ENCODE results near the gene MAPKBP1. TPM values are rescaled to one million over a fixed set of nuclear protein-coding genes. Genes with fewer than 3 reads are reported as not detected.

MAPKBP1 gene
- total and polyA plus RNA-seq, 2 of the 4 experiments (the other 2 are of a cell fraction) = 12.5 to 15.3 TPM

DNA sequence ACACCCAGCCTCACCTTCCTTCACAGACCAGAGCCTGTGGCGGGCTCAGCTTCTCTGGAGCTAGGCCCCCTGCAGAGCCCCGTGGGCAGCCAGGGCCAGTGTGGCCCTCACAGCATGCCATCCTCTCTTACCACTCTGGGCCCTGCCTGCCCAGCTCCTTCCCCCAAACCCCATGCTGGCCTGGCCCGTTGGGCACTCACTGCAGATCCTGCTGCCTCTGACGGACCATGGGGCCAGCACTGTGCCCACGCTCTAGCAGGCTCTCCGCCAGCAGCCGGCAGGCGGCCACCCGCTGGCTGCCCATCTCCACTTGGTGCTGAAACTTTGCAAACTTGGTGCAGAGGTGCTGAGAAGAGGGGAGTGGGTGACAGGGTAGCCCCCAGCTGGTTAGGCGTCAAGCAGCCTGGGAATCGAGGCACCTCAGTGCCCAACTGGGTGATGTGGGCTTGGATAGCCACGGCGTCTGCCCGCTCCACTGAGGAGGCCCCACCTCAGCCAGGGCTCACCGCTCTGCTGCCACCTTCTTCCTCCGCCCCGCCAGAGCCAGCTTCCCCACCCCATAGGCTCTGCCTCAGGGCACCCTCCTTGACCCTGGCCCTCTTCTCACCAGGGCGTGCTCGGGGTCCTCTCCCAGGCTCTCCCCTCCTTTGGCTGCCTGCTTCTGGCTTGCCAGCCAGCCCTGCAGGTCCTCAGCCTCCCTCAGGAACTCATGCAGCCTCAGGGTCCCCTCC is 97.1 kb downstream of the MAPKBP1 start (continued):
- TF ChIP-seq, protein P1, sequence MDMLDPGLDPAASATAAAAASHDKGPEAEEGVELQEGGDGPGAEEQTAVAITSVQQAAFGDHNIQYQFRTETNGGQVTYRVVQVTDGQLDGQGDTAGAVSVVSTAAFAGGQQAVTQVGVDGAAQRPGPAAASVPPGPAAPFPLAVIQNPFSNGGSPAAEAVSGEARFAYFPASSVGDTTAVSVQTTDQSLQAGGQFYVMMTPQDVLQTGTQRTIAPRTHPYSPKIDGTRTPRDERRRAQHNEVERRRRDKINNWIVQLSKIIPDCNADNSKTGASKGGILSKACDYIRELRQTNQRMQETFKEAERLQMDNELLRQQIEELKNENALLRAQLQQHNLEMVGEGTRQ (IDR thresholded peaks at IDR 0.05; ENCODE audit: low read depth, low read length) = no peak

- H3K4ac ChIP-seq (ENCODE audit: low read depth, low read length) = no peak overlapping the region
- no peak overlapping the region for H3K23ac ChIP-seq (ENCODE audit: low read depth, low read length)
- H4K8ac ChIP-seq (ENCODE audit: low read depth in 2 of 2, low read length in 2 of 2) = no peak overlapping the region
- no peaks in the 10 kb centered on the region for H3K79me1 ChIP-seq (ENCODE audit: low read depth in 1 of 2, low read length in 2 of 2)
- no peaks in the 10 kb centered on the region for H3K9me3 ChIP-seq (ENCODE audit: control insufficient read depth, insufficient read depth, low read length)
- ATAC-seq (ENCODE audit: low read depth) (no peak), DNase-seq (no peak)
- ChIA-PET CTCF (no interaction called here), POLR2A (ENCODE audit: unreplicated experiment) (no interaction called here)
- no peak overlapping the region for H2BK5ac ChIP-seq (ENCODE audit: low read depth, low read length, poor library complexity, severe bottlenecking)
- no peak overlapping the region for H2BK20ac ChIP-seq (ENCODE audit: low read depth, low read length)
- H3K18ac ChIP-seq (ENCODE audit: low read depth, low read length) = no peak overlapping the region
- H2AK5ac ChIP-seq (ENCODE audit: low read depth, low read length) = no peak overlapping the region
- intact Hi-C loops (cut with micrococcal nuclease) (no loop called here), dilution Hi-C loops (cut with HindIII; ENCODE audit: low sequenced_read_pairs, unreplicated experiment) (no loop called here), in situ Hi-C loops (cut with MboI; ENCODE audit: low sequenced_read_pairs) (no loop called here)
- no TSS peak for BruUV-seq (replicated peaks)
- no peak overlapping the region for H4K5ac ChIP-seq (ENCODE audit: low read depth, low read length)
- no peak overlapping the region for H3K27ac ChIP-seq (ENCODE audit: insufficient read depth, low read length)
- no peak overlapping the region for H2AFZ ChIP-seq (replicated peaks; ENCODE audit: low read length, poor library complexity)
- H3K4me3 ChIP-seq (ENCODE audit: insufficient read depth, low read depth, low read length) = no peak overlapping the region
- H3K36me3 ChIP-seq (ENCODE audit: control insufficient read depth, insufficient read depth, low read length) = no peaks in the 10 kb centered on the region
- H2BK15ac ChIP-seq (ENCODE audit: low read depth, low read length) = no peak overlapping the region
- no peak overlapping the region for H2BK120ac ChIP-seq (ENCODE audit: low read depth, low read length)
- H3K56ac ChIP-seq (ENCODE audit: extremely low read depth, insufficient read depth, low read length) = no peak overlapping the region
- H4K20me1 ChIP-seq (ENCODE audit: insufficient read depth, low read length) = peaks cover 3% of the 10 kb centered on the region; the same call in 1 of the 2 replicates
- WGBS, 2 experiments (ENCODE audit: extremely low coverage in 2 of 2, insufficient read length in 1 of 2) = 92 to 100% methylated on average over 1 to 7 of the region's 9 CpGs
- no peak overlapping the region for H3K14ac ChIP-seq (replicated peaks; ENCODE audit: low read depth, low read length)
- H3K9me1 ChIP-seq (ENCODE audit: insufficient read depth, low read length) = 0 out of 2 replicates have a peak, but pooled peaks cover 2% of the 10 kb centered on the region
- no peak overlapping the region for H3K4me2 ChIP-seq (ENCODE audit: low read depth, low read length)
- no peak overlapping the region for H4K91ac ChIP-seq (ENCODE audit: insufficient read depth, low read depth, low read length)
- no peak overlapping the region for H3K9ac ChIP-seq (ENCODE audit: low read depth, low read length)
- H3K4me1 ChIP-seq (ENCODE audit: control insufficient read depth, insufficient read depth, low read length) = peaks cover 2% of the 10 kb centered on the region; the same call in 1 of the 2 replicates
- peaks cover 18% of the 10 kb centered on the region; the same call in 1 of the 2 replicates for H3K27me3 ChIP-seq (ENCODE audit: control insufficient read depth, insufficient read depth, low read length)
- no peak overlapping the region for H2AK9ac ChIP-seq (replicated peaks; ENCODE audit: low read depth, low read length, poor library complexity)
- TF ChIP-seq POLR2A (IDR thresholded peaks at IDR 0.05; ENCODE audit: low read depth, low read length) (no peak), RFX5 (IDR thresholded peaks at IDR 0.05; ENCODE audit: low read depth, low read length) (no peak), FOS (IDR thresholded peaks at IDR 0.05; ENCODE audit: low read depth, low read length) (no peak), MXI1 (IDR thresholded peaks at IDR 0.05; ENCODE audit: borderline replicate concordance, low read depth, low read length) (no peak), BHLHE40 (IDR thresholded peaks at IDR 0.05; ENCODE audit: low read depth, low read length) (no peak), MAFK (IDR thresholded peaks at IDR 0.05; ENCODE audit: low read depth, low read length) (no peak), MAZ (IDR thresholded peaks at IDR 0.05; ENCODE audit: borderline replicate concordance, low read depth, low read length) (no peak), NFE2L2 (IDR thresholded peaks at IDR 0.05; ENCODE audit: low read depth, low read length) (no peak), CHD1 (IDR thresholded peaks at IDR 0.05; ENCODE audit: low read depth, low read length) (no peak), SMC3 (IDR thresholded peaks at IDR 0.05; ENCODE audit: low read depth, low read length) (no peak)
- TF ChIP-seq, protein P2, sequence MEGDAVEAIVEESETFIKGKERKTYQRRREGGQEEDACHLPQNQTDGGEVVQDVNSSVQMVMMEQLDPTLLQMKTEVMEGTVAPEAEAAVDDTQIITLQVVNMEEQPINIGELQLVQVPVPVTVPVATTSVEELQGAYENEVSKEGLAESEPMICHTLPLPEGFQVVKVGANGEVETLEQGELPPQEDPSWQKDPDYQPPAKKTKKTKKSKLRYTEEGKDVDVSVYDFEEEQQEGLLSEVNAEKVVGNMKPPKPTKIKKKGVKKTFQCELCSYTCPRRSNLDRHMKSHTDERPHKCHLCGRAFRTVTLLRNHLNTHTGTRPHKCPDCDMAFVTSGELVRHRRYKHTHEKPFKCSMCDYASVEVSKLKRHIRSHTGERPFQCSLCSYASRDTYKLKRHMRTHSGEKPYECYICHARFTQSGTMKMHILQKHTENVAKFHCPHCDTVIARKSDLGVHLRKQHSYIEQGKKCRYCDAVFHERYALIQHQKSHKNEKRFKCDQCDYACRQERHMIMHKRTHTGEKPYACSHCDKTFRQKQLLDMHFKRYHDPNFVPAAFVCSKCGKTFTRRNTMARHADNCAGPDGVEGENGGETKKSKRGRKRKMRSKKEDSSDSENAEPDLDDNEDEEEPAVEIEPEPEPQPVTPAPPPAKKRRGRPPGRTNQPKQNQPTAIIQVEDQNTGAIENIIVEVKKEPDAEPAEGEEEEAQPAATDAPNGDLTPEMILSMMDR (conservative IDR thresholded peaks at IDR 0.05; ENCODE audit: low read depth, low read length) = no peak
- TF ChIP-seq, protein P3, sequence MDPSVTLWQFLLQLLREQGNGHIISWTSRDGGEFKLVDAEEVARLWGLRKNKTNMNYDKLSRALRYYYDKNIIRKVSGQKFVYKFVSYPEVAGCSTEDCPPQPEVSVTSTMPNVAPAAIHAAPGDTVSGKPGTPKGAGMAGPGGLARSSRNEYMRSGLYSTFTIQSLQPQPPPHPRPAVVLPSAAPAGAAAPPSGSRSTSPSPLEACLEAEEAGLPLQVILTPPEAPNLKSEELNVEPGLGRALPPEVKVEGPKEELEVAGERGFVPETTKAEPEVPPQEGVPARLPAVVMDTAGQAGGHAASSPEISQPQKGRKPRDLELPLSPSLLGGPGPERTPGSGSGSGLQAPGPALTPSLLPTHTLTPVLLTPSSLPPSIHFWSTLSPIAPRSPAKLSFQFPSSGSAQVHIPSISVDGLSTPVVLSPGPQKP (IDR thresholded peaks at IDR 0.05; ENCODE audit: borderline replicate concordance, low read depth, low read length) = no peak
These were observed 98.0 kb downstream of the MAPKBP1 start for GRCh38 chr15:41872166-41872747.
